Right lobe of liver (tissue), 4 donors: Measurements from ENCODE around the gene LYPLAL1.

Experiments
- POLR2A ChIP-seq: fragments of 450-650 bp; IDR thresholded peaks from one replicate; pipeline ENCODE4 v1.6.1; 2017; ENCODE audit warnings: antibody characterized with exemption, mild to moderate bottlenecking
- TF ChIP-seq, protein P1 (sequence below), 4 donors: fragments of 200-600 bp in 3 of 4; fragments of 450-650 bp in 1 of 4; IDR thresholded peaks; one replicate each; pipeline versions ENCODE4 v1.5.1 to v1.8.0; 2016 to 2022; ENCODE audit warnings: antibody characterized with exemption in 4 of 4, mild to moderate bottlenecking in 2 of 4
- donor health status: DM: no; HTN: no; CAD: no.
- donor health status: DM: no; HTN: no; CAD: no.
- donor health status: DM: no; HTN: yes; CAD: no.

DNA sequence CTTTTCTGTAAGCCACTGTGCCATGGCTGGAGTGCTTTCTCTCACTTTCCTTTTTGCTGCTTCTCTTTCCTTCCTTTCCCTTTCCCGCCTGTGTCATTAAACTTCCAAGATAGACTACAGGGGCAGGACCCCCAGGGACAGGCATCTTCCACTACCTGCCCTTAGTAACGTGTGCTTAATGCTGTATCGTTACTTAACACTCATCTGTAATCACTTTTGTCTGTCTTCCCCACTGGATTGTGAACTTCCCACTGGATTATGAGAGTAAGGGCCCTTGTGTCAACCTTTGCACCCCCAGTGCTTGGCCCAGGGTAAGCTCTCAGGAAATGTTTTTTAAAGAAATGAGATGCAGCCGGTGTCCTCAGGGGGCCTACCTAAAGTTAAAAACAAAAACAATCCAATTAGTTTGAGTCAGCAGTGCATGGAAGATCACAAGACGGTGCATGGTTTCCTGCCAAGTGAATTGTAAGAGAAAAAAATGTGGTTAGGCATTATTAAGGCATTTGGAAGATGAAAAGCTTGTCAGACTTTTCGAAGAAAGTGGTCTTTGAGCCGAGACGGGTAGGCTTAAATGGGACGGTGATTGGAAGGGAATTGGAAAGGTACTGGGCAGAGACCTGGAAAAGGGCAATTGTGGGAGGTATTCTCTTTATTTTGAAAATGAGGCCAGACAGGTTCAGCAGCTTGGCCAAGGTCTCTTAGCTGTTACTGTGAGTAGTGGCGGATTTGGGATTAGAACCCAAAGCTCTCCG lies 958 bp downstream of the LYPLAL1 start:
- TF ChIP-seq, protein P1, sequence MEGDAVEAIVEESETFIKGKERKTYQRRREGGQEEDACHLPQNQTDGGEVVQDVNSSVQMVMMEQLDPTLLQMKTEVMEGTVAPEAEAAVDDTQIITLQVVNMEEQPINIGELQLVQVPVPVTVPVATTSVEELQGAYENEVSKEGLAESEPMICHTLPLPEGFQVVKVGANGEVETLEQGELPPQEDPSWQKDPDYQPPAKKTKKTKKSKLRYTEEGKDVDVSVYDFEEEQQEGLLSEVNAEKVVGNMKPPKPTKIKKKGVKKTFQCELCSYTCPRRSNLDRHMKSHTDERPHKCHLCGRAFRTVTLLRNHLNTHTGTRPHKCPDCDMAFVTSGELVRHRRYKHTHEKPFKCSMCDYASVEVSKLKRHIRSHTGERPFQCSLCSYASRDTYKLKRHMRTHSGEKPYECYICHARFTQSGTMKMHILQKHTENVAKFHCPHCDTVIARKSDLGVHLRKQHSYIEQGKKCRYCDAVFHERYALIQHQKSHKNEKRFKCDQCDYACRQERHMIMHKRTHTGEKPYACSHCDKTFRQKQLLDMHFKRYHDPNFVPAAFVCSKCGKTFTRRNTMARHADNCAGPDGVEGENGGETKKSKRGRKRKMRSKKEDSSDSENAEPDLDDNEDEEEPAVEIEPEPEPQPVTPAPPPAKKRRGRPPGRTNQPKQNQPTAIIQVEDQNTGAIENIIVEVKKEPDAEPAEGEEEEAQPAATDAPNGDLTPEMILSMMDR (IDR thresholded peaks at IDR 0.05) = no peak
- no peak for TF ChIP-seq POLR2A
